ENCODE data around the gene PTPN21. TPM values are rescaled to one million over a fixed set of nuclear protein-coding genes. Genes with fewer than 3 reads are reported as not detected.

The PTPN21 gene
- total and polyA plus RNA-seq, 2 experiments from 2014 or later = 8.1 to 16.3 TPM

- no peaks in the 10 kb centered on the region for H3K9me3 ChIP-seq (ENCODE audit: low read depth)
- no peaks in the 10 kb centered on the region for H3K4me1 ChIP-seq (ENCODE audit: insufficient read depth)
- H3K9me2 ChIP-seq (replicated peaks; ENCODE audit: insufficient read depth) = no peaks in the 10 kb centered on the region
- DNase-seq (ENCODE audit: low spot score) = no peak
- no peaks in the 10 kb centered on the region for H3K79me2 ChIP-seq
- no peak overlapping the region for H2AFZ ChIP-seq
- no peak overlapping the region for H3K27ac ChIP-seq
- H4K20me1 ChIP-seq (ENCODE audit: insufficient read depth, poor library complexity, severe bottlenecking) = no peaks in the 10 kb centered on the region
- TF ChIP-seq EZH2phosphoT487 (IDR thresholded peaks at IDR 0.05; ENCODE audit: low read depth, severe bottlenecking, unreplicated experiment) (no peak), EZH2 (IDR thresholded peaks at IDR 0.05; ENCODE audit: borderline replicate concordance) (no peak)
- TF ChIP-seq, protein P1, sequence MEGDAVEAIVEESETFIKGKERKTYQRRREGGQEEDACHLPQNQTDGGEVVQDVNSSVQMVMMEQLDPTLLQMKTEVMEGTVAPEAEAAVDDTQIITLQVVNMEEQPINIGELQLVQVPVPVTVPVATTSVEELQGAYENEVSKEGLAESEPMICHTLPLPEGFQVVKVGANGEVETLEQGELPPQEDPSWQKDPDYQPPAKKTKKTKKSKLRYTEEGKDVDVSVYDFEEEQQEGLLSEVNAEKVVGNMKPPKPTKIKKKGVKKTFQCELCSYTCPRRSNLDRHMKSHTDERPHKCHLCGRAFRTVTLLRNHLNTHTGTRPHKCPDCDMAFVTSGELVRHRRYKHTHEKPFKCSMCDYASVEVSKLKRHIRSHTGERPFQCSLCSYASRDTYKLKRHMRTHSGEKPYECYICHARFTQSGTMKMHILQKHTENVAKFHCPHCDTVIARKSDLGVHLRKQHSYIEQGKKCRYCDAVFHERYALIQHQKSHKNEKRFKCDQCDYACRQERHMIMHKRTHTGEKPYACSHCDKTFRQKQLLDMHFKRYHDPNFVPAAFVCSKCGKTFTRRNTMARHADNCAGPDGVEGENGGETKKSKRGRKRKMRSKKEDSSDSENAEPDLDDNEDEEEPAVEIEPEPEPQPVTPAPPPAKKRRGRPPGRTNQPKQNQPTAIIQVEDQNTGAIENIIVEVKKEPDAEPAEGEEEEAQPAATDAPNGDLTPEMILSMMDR (IDR thresholded peaks at IDR 0.05; ENCODE audit: poor library complexity) = no peak
- H3K4me2 ChIP-seq = no peak overlapping the region
- no peaks in the 10 kb centered on the region for H3K27me3 ChIP-seq
- WGBS (ENCODE audit: low lambda C conversion rate, missing lambda C conversion rate) = 94% methylated on average over 6 of the region's 6 CpGs
- H3K4me3 ChIP-seq = no peak overlapping the region
- no peaks in the 10 kb centered on the region for H3K36me3 ChIP-seq (replicated peaks; ENCODE audit: insufficient read depth, low read depth)
Observed at GRCh38 chr14:88499225-88499624, 55.6 kb downstream of the PTPN21 start.

DNA sequence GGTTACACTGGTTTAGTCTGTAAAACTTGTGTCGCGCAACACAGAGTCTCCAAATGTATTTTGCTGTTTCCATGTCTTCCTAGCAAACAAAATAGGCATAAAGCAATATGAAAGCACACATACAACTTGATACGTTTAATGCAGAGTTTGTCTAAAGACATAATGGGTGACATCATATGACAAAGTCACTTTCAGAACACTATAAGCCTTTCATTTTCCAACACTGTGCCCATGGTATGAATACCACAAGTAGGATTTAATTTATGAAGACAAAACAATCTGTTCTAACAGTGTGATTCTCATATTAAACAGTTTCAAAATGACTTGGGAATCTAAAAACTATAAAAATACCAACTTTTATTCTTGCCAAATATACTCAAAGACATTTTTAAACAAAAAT lies 58.4 kb downstream of the PTPN21 start:
- Histone ChIP-seq H4K20me1 (ENCODE audit: insufficient read depth, poor library complexity, severe bottlenecking) (no peaks in the 10 kb centered on the region), H3K79me2 (no peaks in the 10 kb centered on the region), H3K9me2 (replicated peaks; ENCODE audit: insufficient read depth) (no peaks in the 10 kb centered on the region), H3K36me3 (replicated peaks; ENCODE audit: insufficient read depth, low read depth) (no peaks in the 10 kb centered on the region), H3K9me3 (ENCODE audit: low read depth) (no peaks in the 10 kb centered on the region), H3K4me3 (no peak overlapping the region), H3K27me3 (no peaks in the 10 kb centered on the region), H3K4me2 (no peak overlapping the region), H2AFZ (no peak overlapping the region), H3K27ac (no peak overlapping the region), H3K4me1 (ENCODE audit: insufficient read depth) (peaks cover 7% of the 10 kb centered on the region)
- DNase-seq (ENCODE audit: low spot score) = no peak
- WGBS (ENCODE audit: low lambda C conversion rate, missing lambda C conversion rate) = 96% methylated on average over 3 of the region's 3 CpGs
- TF ChIP-seq, protein P1 (IDR thresholded peaks at IDR 0.05; ENCODE audit: poor library complexity) = no peak
- no peak for TF ChIP-seq EZH2phosphoT487 (IDR thresholded peaks at IDR 0.05; ENCODE audit: low read depth, severe bottlenecking, unreplicated experiment)
- TF ChIP-seq EZH2 (IDR thresholded peaks at IDR 0.05; ENCODE audit: borderline replicate concordance) = no peak

DNA sequence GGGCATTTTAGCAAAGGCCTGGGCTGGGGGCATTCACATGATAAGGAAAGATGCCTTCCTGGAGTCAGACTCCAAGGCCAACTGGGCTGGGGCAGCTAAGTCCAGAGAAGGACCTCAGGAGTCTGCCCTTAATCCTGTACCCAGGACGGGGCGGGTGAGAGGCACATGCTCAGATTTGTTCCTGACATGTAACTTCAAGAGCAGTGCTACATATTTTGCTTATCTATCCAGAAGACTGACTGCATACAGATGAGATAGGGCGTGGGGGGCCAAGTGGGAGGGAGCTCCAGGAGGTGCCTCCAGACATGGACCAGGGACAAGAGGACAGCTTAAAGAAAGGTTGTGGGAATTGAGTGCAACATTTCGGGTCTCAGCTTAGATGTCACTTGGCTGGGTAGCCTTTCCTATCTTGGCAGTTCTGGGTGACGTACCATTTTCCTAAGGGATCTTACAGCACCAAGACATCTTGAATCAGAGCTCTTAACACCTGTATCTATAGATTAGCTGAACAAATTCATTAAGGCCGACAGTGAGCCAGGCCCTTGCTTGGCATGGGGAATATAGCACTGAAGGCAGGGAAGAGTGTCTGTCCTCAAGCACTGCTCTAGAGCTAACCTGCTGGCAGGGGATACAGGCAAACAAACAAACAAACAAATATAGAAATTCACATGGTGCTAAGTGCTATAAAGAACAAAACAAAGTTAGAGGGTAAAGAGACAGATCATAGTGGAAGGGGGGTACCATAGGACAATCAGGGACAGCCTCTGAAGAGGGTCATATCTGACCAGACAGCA lies 61.2 kb downstream of the PTPN21 start:
- Histone ChIP-seq H3K27ac (peak overlapping the region; percentile 18), H3K9me3 (ENCODE audit: low read depth) (no peaks in the 10 kb centered on the region), H3K79me2 (no peaks in the 10 kb centered on the region), H3K4me1 (ENCODE audit: insufficient read depth) (peaks cover 7% of the 10 kb centered on the region), H3K27me3 (no peaks in the 10 kb centered on the region), H3K9me2 (replicated peaks; ENCODE audit: insufficient read depth) (no peaks in the 10 kb centered on the region), H3K36me3 (replicated peaks; ENCODE audit: insufficient read depth, low read depth) (no peaks in the 10 kb centered on the region), H4K20me1 (ENCODE audit: insufficient read depth, poor library complexity, severe bottlenecking) (no peaks in the 10 kb centered on the region), H3K4me3 (no peak overlapping the region), H3K4me2 (no peak overlapping the region), H2AFZ (no peak overlapping the region)
- TF ChIP-seq, protein P1 (IDR thresholded peaks at IDR 0.05; ENCODE audit: poor library complexity) = no peak
- TF ChIP-seq EZH2phosphoT487 (IDR thresholded peaks at IDR 0.05; ENCODE audit: low read depth, severe bottlenecking, unreplicated experiment) (no peak), EZH2 (IDR thresholded peaks at IDR 0.05; ENCODE audit: borderline replicate concordance) (no peak)
- WGBS (ENCODE audit: low lambda C conversion rate, missing lambda C conversion rate) = 63% methylated on average over 6 of the region's 6 CpGs
- DNase-seq (ENCODE audit: low spot score) = no peak
